Measurements from ENCODE around the gene IFIT3.

DNA sequence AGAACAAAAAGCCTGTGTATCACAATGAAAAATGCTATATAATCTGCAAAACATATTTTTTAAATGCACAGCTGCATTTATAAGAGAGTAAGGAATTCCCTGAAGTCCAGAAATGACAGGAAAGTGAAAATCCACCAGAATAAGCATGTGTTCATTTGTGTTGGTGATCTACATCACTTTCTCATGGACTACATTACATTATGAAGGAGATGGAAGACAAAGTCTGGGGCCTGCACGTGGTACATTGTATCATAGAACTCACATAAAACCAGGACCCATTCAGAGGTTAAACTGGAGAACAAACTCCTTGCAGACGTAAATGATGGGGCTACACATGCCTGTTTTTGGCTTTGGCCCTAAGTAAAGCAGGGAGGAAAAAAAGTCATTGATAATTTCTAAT, 16.4 kb downstream of the IFIT3 start:
- TF ChIP-seq, protein P1, sequence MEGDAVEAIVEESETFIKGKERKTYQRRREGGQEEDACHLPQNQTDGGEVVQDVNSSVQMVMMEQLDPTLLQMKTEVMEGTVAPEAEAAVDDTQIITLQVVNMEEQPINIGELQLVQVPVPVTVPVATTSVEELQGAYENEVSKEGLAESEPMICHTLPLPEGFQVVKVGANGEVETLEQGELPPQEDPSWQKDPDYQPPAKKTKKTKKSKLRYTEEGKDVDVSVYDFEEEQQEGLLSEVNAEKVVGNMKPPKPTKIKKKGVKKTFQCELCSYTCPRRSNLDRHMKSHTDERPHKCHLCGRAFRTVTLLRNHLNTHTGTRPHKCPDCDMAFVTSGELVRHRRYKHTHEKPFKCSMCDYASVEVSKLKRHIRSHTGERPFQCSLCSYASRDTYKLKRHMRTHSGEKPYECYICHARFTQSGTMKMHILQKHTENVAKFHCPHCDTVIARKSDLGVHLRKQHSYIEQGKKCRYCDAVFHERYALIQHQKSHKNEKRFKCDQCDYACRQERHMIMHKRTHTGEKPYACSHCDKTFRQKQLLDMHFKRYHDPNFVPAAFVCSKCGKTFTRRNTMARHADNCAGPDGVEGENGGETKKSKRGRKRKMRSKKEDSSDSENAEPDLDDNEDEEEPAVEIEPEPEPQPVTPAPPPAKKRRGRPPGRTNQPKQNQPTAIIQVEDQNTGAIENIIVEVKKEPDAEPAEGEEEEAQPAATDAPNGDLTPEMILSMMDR (IDR thresholded peaks at IDR 0.05): no peak
- TF ChIP-seq POLR2A (IDR thresholded peaks at IDR 0.05): no peak

Data from body of pancreas (tissue), 4 donors.